GM18873 (cell line): ENCODE data around the gene PIKFYVE.
"Not testable (repeated sequence)": the region's sequence is repeated elsewhere in the genome, so short reads cannot be mapped to it uniquely, and the experiment has no call there.

Experiments used
- ATAC-seq: cut with Tn5 transposase; IDR thresholded peaks from one replicate; pipeline ENCODE4 v1.9.1; 2021; ENCODE audit warnings: mild to moderate bottlenecking, moderate library complexity, moderate number of reproducible peaks; ENCODE audit not compliant: unreplicated experiment, low FRiP score

The PIKFYVE gene

GRCh38 chr2:208296610-208297009 lies 30.6 kb downstream of the PIKFYVE start:
- ATAC-seq, result no peak

GRCh38 chr2:208297961-208298360 lies 31.9 kb downstream of the PIKFYVE start:
- no peak for ATAC-seq

GRCh38 chr2:208300847-208301618 lies 35.0 kb downstream of the PIKFYVE start:
- ATAC-seq, result no peak

- ATAC-seq, result no peak
Measured at GRCh38 chr2:208304157-208304556, 38.1 kb downstream of the PIKFYVE start.

GRCh38 chr2:208304695-208305094 lies 38.6 kb downstream of the PIKFYVE start:
- no peak for ATAC-seq

GRCh38 chr2:208306291-208306690 lies 40.2 kb downstream of the PIKFYVE start:
- ATAC-seq, result no peak

- ATAC-seq, result peak; percentile 68
Measured at GRCh38 chr2:208311321-208311720, 45.3 kb downstream of the PIKFYVE start.

GRCh38 chr2:208311954-208312353 lies 45.9 kb downstream of the PIKFYVE start:
- ATAC-seq, result no peak

- ATAC-seq, result peak; percentile 65
Measured at GRCh38 chr2:208315081-208315788, 49.2 kb downstream of the PIKFYVE start.

GRCh38 chr2:208318127-208318526 lies 52.1 kb downstream of the PIKFYVE start:
- ATAC-seq, result no peak

- no peak for ATAC-seq
Measured at GRCh38 chr2:208319391-208319790, 53.3 kb downstream of the PIKFYVE start.

GRCh38 chr2:208320686-208321085 lies 54.6 kb downstream of the PIKFYVE start:
- peak; percentile 90 for ATAC-seq

GRCh38 chr2:208326016-208326415 lies 60.0 kb downstream of the PIKFYVE start:
- ATAC-seq, result no peak

- no peak for ATAC-seq
Measured at GRCh38 chr2:208329485-208329884, 63.4 kb downstream of the PIKFYVE start.

GRCh38 chr2:208334230-208334629 lies 68.2 kb downstream of the PIKFYVE start:
- no peak for ATAC-seq

GRCh38 chr2:208346756-208347155 lies 80.7 kb downstream of the PIKFYVE start:
- no peak for ATAC-seq

GRCh38 chr2:208350610-208351009 lies 84.6 kb downstream of the PIKFYVE start:
- no peak for ATAC-seq

- ATAC-seq, result no peak
Measured at GRCh38 chr2:208352644-208353567, 86.9 kb downstream of the PIKFYVE start.

GRCh38 chr2:208354964-208355381 lies 88.9 kb downstream of the PIKFYVE start:
- ATAC-seq, result no peak

GRCh38 chr2:208356420-208356819 lies 90.4 kb downstream of the PIKFYVE start:
- ATAC-seq, result not testable (repeated sequence)
